Tibial nerve (tissue), 3 donors: ENCODE data around the gene GNG2.

ENCODE experiments used
- POLR2A ChIP-seq, 2 donors: fragments of 450-650 bp; IDR thresholded peaks; one replicate each; pipeline ENCODE4 v1.6.1; 2017; ENCODE audit warnings: antibody characterized with exemption in 2 of 2, mild to moderate bottlenecking in 2 of 2, moderate library complexity in 2 of 2
- TF ChIP-seq, protein P1 (sequence below), 5 experiments: fragments of 200-600 bp in 3 of 5; fragments of 450-650 bp in 2 of 5; sonication (generic) in 3 of 5; IDR thresholded peaks; one replicate each; pipeline ENCODE4 v1.5.1; 2016 to 2019; ENCODE audit warnings: antibody characterized with exemption in 5 of 5, mild to moderate bottlenecking in 3 of 5, moderate library complexity in 2 of 5

DNA sequence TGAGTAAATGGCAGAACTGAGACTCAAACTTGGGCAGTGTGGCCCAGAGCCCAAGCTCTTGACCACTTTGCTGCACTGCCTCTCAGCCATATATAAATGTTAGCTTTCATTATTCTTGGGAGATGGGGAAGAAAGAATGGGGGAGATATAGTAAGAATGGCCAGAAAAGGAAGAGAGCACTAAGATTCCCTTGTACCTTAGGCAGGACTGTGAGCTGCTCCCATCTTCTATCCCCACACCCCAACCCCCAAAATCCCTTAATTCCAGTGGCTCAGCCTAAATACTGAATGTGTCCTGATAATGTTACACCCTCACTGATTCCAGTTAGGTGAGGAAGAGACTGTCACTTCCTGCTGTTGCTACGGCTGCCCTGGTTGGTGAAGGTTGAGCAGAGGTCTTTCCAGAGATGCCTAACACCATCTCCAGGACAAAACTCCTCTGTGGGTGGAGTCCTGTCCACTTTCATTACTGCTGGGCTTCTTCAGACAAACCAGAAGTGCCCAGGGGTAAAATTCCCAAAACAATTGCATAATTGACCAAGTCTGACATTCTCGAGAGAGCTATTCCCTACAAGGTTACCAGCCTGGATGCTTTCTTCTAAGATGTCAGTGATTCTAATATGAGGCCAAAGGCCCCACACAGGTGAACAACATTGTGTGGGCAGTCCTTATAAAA, 51.8 kb downstream of the GNG2 start:
- no peak for TF ChIP-seq POLR2A (IDR thresholded peaks at IDR 0.05)
- TF ChIP-seq, protein P1, sequence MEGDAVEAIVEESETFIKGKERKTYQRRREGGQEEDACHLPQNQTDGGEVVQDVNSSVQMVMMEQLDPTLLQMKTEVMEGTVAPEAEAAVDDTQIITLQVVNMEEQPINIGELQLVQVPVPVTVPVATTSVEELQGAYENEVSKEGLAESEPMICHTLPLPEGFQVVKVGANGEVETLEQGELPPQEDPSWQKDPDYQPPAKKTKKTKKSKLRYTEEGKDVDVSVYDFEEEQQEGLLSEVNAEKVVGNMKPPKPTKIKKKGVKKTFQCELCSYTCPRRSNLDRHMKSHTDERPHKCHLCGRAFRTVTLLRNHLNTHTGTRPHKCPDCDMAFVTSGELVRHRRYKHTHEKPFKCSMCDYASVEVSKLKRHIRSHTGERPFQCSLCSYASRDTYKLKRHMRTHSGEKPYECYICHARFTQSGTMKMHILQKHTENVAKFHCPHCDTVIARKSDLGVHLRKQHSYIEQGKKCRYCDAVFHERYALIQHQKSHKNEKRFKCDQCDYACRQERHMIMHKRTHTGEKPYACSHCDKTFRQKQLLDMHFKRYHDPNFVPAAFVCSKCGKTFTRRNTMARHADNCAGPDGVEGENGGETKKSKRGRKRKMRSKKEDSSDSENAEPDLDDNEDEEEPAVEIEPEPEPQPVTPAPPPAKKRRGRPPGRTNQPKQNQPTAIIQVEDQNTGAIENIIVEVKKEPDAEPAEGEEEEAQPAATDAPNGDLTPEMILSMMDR (IDR thresholded peaks at IDR 0.05), result no peak
